ENCODE data around the gene ALOX12.
A peak's percentile ranks its signal among the peaks of the same experiment; 100 is the strongest.
"Not testable (repeated sequence)": the region's sequence is repeated elsewhere in the genome, so short reads cannot be mapped to it uniquely, and the experiment has no call there.

Gene ALOX12

GRCh38 chr17:7043182-7043496 lies 47.3 kb downstream of the ALOX12 start:
- DNase-seq (ENCODE audit: extremely low read depth in 1 of 2, low read depth in 1 of 2) = no peak

DNA sequence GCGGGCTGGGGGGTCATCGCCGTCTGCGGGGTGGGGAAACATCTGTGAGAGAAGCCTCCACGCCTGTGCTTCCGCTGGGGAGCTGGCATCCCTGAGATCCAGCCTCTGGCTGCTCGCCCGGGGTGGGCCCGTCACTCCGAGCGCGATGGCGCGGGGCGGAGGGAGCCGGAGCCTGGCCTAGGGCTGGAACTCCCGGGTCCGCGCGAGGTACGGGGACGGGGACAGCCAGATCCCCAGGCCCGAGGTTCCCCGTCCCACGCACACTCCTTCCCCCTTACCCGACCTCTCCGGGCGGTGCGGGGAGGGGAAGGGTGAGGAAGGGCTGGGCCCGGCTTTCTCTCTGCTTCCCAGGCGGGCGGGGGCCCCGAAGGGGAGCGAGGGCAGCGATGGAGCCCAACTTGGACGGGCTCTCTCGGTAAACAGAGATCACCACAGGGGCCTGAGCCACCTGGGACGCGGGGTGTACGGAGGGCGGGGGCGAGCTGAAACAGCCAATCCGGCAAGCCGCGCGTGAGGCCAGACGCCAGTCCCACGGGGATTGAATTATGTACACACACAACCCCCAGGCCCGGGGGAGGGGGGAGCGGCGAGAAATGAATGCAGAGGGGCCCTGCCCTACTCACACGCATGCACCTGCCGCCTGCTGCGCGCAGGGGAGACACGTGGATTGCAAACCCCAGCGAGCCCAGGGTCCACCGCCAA lies 47.8 kb downstream of the ALOX12 start, which contains the start of gene SLC16A11:
Gene SLC16A11, minus strand, starts transcription at position 596 of the 702 bp plus-strand sequence. Its CDS starts 579 bp downstream, at position 17.
- DNase-seq (ENCODE audit: extremely low read depth in 1 of 2, low read depth in 1 of 2) = no peak

DNA sequence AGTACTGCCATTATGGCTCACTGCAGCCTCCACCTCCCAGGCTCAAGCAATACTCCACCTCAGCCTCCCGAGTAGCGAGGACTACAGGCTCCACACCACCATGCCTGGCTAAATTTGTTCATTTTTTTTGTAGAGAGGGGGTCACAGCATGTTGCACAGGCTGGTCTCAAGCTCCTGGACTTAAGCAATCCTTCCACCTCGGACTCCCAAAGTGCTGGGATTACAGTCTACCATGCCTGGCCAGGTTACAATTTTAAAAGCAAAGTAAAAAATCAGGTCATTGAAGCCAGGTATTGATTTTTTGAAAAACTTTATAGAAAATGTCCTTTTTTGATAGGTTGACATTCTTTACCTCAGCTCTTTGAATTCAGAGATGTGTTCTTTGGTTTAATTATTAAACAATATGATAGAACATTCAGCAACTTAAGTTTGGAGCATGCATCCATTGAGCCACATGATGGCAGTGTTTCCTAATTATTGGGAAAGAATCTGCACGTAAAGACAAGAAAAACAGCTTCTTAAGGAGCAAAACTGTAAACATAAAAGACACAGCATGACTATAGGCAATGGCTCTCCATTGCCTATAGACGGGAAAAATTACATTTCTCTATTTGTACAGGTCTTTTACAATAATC lies 49.8 kb downstream of the ALOX12 start:
- DNase-seq (ENCODE audit: extremely low read depth in 1 of 2, low read depth in 1 of 2) = no peak

DNA sequence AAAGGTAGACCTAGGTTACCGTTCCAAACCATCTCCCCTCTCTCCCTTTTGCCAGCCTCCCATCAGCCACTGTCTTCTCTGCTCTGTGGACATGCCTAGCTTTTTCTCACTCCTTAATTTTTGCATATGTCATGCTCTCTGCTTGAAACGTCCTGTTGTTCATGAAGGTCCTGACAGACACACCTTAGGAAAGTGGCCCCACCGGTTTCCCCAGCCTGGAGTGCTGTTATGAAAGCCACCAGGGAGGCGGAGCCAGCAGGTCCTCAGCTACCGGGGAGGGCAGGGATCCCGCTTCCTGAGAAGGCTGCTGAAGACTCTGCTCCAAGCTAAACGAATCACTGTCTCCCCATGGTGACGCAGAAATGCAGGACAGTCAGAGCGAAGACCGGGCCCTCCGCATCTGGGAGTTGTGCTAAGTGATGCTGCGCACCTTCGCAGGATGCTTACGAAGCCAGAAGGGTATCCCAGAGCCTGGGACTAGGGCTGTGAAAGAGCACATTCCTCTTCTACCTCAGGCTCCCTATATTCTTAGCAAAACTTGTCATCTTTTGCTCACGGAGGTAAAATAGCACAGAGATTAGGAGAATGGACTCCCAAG lies 50.4 kb downstream of the ALOX12 start:
- no peak for DNase-seq (ENCODE audit: extremely low read depth in 1 of 2, low read depth in 1 of 2)

DNA sequence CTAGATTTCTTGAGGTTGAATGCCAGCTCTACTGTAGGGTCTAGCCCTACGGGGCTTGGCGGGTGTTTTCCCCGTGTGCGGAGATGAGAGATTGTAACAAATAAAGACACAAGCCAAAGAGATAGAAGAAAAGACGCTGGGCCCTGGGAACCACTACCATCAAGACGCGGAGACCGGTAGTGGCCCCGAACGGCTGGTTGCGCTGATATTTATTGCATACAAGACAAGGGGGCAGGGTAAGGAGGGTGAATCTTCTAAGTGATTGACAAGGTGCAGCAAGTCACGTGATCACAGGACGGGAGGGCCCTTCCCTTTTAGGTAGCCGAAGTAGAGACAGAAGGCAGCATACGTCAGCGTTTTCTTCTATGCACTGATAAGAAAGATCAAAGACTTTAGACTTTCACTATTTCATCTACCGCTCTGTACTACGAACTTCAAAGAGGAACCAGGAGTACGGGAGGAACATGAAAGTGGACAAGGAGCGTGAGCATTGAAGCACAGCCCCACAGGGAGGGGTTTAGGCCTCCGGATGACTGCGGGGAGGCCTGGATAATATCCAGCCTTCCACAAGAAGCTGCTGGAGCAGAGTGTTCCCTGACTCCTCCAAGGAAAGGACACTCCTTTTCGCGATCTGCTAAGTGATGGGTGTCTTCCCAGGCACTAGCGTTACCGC lies 51.0 kb downstream of the ALOX12 start:
- DNase-seq (ENCODE audit: extremely low read depth in 1 of 2, low read depth in 1 of 2) = peak in 1 of 2 donors; percentile 72

DNA sequence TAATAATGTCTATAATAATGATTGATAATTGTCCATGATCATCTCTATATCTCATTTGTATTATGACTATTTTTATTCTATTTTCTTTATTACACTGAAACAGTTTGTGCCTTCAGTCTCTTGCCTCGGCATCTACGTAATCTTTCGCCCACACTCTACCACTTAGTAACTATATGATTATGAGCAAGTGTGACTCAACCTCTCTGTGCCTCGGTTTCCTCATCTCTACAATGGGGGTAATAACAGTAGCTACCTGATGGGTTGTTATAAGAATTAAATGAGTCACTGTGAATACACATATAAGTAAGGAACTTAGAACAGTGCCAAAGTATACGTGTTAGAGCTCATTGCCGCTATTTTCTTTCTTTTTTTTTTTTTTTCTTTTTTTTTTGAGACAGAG lies 51.7 kb downstream of the ALOX12 start:
- no peak for DNase-seq (ENCODE audit: extremely low read depth in 1 of 2, low read depth in 1 of 2)

DNA sequence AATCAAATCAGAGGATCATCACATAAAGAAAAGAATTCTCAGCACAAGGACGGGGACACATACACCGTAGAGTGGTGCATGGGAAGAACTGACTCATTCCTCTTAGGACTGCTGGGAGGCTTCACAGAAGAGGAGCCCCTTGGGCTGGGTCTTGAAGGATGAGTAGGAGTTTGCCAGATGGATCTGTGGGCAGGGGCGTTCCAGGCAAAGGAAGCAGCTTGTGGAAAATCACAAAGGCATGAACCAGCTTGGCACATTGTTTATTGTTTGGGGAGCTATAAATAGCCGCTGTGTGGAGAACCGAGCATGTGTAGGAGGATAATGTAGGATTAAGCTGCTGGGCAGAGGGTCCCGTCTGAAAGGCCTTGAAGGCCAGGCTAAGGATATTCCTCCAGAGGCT lies 53.1 kb downstream of the ALOX12 start:
- DNase-seq (ENCODE audit: extremely low read depth in 1 of 2, low read depth in 1 of 2) = no peak

GRCh38 chr17:7050583-7050982 lies 54.7 kb downstream of the ALOX12 start:
- not testable (repeated sequence) for DNase-seq (ENCODE audit: extremely low read depth in 1 of 2, low read depth in 1 of 2)

DNA sequence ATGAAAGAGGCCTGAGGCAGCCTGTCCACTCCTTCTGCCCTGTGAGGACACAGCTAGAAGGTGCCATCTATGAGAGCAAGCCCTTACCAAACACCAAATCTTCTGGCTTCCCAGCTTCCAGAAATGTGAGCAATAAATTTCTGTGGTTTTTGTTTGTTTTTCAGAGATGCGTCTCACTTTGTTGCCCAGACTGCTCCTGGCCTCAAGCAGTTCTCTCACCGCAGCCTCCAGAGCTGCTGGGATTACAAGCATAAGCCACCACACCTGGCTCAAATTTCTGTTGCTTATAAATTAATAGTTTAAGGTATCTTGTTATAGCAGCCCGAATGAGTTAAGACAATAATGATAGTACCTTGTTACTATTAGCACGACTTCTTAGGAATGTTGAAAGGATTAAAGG lies 60.5 kb downstream of the ALOX12 start:
- DNase-seq (ENCODE audit: extremely low read depth in 1 of 2, low read depth in 1 of 2) = no peak

GRCh38 chr17:7058831-7059447 lies 63.1 kb downstream of the ALOX12 start:
- no peak for DNase-seq (ENCODE audit: extremely low read depth in 1 of 2, low read depth in 1 of 2)

Measured in stimulated activated CD8-positive, alpha-beta memory T cell treated with anti-CD3 and anti-CD28 coated beads, Interleukin-7, amount 100 ng/mL, for 48 hours (primary cell).